ENCODE data around the gene CDC25C. TPM values are rescaled to one million over a fixed set of nuclear protein-coding genes. Genes with fewer than 3 reads are reported as not detected.

The CDC25C gene
- total RNA-seq, 1 donor from 2014 or later, result 22.7 TPM

- Mint-ChIP-seq H3K27ac (ENCODE audit: unreplicated experiment) (peak within 1 kb of the TSS; percentile 95), H3K4me1 (peaks cover 24% of the 10 kb centered on the region), H3K36me3 (ENCODE audit: low read depth) (peaks cover 23% of the 10 kb centered on the region), H3K4me3 (peak within 1 kb of the TSS; percentile 93), H3K27me3 (ENCODE audit: low read depth) (no peaks in the 10 kb centered on the region), H3K9me3 (peaks cover 15% of the 10 kb centered on the region)
- peak; percentile 97 for DNase-seq (ENCODE audit: low read depth, low spot score)
- TF ChIP-seq CTCF (conservative IDR thresholded peaks at IDR 0.05), result peak; percentile 93
Observed at GRCh38 chr5:138352071-138352721, 20.6 kb upstream of the CDC25C start, which contains the start of gene KDM3B. TSS of gene KDM3B (plus strand) at chr5:138352685. CDS start at chr5:138352796, 111 bp downstream.

GRCh38 chr5:138351517-138351916 lies 19.9 kb upstream of the CDC25C start:
- H3K27me3 Mint-ChIP-seq (ENCODE audit: low read depth), result no peaks in the 10 kb centered on the region
- no peak for DNase-seq (ENCODE audit: low read depth, low spot score)
- peaks cover 24% of the 10 kb centered on the region for H3K4me1 Mint-ChIP-seq
- peak overlapping the region; percentile 88 for H3K4me3 Mint-ChIP-seq
- H3K36me3 Mint-ChIP-seq (ENCODE audit: low read depth), result peaks cover 27% of the 10 kb centered on the region
- H3K9me3 Mint-ChIP-seq, result peaks cover 15% of the 10 kb centered on the region
- H3K27ac Mint-ChIP-seq (ENCODE audit: unreplicated experiment), result no peak overlapping the region
- no peak for TF ChIP-seq CTCF (conservative IDR thresholded peaks at IDR 0.05)

GRCh38 chr5:138351056-138351455 lies 19.5 kb upstream of the CDC25C start:
- Mint-ChIP-seq H3K27me3 (ENCODE audit: low read depth) (no peaks in the 10 kb centered on the region), H3K9me3 (peaks cover 15% of the 10 kb centered on the region), H3K4me3 (peak overlapping the region; percentile 88), H3K36me3 (ENCODE audit: low read depth) (peaks cover 27% of the 10 kb centered on the region), H3K4me1 (peaks cover 24% of the 10 kb centered on the region), H3K27ac (ENCODE audit: unreplicated experiment) (no peak overlapping the region)
- no peak for TF ChIP-seq CTCF (conservative IDR thresholded peaks at IDR 0.05)
- no peak for DNase-seq (ENCODE audit: low read depth, low spot score)

GRCh38 chr5:138350563-138350890 lies 18.9 kb upstream of the CDC25C start:
- Mint-ChIP-seq H3K27ac (ENCODE audit: unreplicated experiment) (no peak overlapping the region), H3K27me3 (ENCODE audit: low read depth) (no peaks in the 10 kb centered on the region), H3K36me3 (ENCODE audit: low read depth) (peaks cover 32% of the 10 kb centered on the region), H3K4me1 (peaks cover 21% of the 10 kb centered on the region), H3K9me3 (peaks cover 15% of the 10 kb centered on the region), H3K4me3 (peak overlapping the region; percentile 88)
- DNase-seq (ENCODE audit: low read depth, low spot score), result no peak
- no peak for TF ChIP-seq CTCF (conservative IDR thresholded peaks at IDR 0.05)

GRCh38 chr5:138349852-138350562 lies 18.4 kb upstream of the CDC25C start:
- Mint-ChIP-seq H3K4me1 (peaks cover 16% of the 10 kb centered on the region), H3K27ac (ENCODE audit: unreplicated experiment) (no peak overlapping the region), H3K4me3 (peak overlapping the region; percentile 88), H3K36me3 (ENCODE audit: low read depth) (peaks cover 33% of the 10 kb centered on the region), H3K27me3 (ENCODE audit: low read depth) (no peaks in the 10 kb centered on the region), H3K9me3 (peaks cover 15% of the 10 kb centered on the region)
- no peak for DNase-seq (ENCODE audit: low read depth, low spot score)
- no peak for TF ChIP-seq CTCF (conservative IDR thresholded peaks at IDR 0.05)
